Fibroblast of mammary gland (primary cell): ENCODE results near the gene AGER.

ENCODE experiments used
- DNase-seq: peaks from one replicate; pipeline ENCODE4 v3.0.0-alpha.2; 2010; ENCODE audit warnings: low read depth
- H3K4me3 ChIP-seq: 2 replicates; pipeline ENCODE4 v1.5.1; 2011; ENCODE audit warnings: low read depth, mild to moderate bottlenecking, low read length, moderate library complexity; ENCODE audit not compliant: control insufficient read depth
- TF ChIP-seq, protein P1 (sequence below): conservative IDR thresholded peaks from 2 replicates; pipeline ENCODE4 v1.5.1; 2011; ENCODE audit warnings: low read depth, low read length, inconsistent platforms; ENCODE audit not compliant: control insufficient read depth, insufficient read depth

Gene AGER

GRCh38 chr6:32183030-32183429 lies 1.0 kb downstream of the AGER start:
- H3K4me3 ChIP-seq, result no peak overlapping the region
- no peak for DNase-seq
- TF ChIP-seq, protein P1, sequence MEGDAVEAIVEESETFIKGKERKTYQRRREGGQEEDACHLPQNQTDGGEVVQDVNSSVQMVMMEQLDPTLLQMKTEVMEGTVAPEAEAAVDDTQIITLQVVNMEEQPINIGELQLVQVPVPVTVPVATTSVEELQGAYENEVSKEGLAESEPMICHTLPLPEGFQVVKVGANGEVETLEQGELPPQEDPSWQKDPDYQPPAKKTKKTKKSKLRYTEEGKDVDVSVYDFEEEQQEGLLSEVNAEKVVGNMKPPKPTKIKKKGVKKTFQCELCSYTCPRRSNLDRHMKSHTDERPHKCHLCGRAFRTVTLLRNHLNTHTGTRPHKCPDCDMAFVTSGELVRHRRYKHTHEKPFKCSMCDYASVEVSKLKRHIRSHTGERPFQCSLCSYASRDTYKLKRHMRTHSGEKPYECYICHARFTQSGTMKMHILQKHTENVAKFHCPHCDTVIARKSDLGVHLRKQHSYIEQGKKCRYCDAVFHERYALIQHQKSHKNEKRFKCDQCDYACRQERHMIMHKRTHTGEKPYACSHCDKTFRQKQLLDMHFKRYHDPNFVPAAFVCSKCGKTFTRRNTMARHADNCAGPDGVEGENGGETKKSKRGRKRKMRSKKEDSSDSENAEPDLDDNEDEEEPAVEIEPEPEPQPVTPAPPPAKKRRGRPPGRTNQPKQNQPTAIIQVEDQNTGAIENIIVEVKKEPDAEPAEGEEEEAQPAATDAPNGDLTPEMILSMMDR, result no peak

GRCh38 chr6:32182555-32182981 lies 1.5 kb downstream of the AGER start:
- TF ChIP-seq, protein P1, result no peak
- DNase-seq, result no peak
- no peak overlapping the region for H3K4me3 ChIP-seq

- DNase-seq, result no peak
These were observed 2.0 kb downstream of the AGER start for GRCh38 chr6:32181915-32182529.

DNA sequence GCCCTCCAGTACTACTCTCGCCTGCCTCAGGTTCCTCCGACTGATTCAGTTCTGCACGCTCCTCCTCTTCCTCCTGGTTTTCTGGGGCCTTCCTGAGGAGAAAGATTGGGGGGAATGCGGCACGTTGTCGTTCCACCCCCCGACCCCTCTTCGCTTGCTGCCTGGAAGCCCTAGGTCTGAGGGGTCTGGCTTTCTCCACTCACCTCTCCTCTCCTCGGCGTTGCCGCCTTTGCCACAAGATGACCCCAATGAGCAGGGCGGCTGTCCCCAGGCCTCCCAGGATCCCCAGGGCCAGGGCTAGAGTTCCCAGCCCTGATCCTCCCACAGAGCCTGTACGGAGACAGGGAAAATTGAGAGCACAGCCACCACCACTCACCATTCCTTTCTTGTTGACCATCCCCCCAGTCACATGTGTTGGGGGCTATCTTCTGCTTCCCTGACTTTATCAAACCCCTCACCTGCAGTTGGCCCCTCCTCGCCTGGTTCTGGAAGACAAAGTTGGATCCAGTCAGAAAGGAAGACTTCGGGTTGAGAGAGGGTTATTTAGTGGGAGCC lies 2.8 kb downstream of the AGER start:
- TF ChIP-seq, protein P1, result no peak
- H3K4me3 ChIP-seq, result no peak overlapping the region
- no peak for DNase-seq

More at GRCh38 chr6:32181915-32182529, 2.0 kb downstream of the AGER start:
- TF ChIP-seq, protein P1, result no peak
- no peak overlapping the region for H3K4me3 ChIP-seq

DNA sequence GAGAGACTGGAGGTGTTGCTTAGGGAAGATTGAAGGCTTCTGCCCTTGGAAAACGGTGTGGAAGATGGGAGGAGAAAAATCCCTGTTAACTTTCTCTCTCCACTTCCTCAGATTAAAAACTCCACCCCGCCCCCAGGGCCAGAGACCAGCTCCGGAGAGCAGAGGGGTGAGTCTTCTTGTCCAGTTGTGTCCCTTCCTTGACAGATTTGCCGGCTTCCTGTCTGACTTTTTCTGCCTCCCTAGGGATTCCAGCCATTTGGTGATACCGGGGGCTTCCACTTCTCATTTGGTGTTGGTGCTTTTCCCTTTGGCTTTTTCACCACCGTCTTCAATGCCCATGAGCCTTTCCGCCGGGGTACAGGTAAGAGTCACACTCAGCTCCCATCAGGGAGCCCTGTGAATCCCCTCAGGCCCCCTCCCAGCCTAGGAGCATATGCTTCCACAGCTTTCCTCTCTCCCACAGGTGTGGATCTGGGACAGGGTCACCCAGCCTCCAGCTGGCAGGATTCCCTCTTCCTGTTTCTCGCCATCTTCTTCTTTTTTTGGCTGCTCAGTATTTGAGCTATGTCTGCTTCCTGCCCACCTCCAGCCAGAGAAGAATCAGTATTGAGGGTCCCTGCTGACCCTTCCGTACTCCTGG lies 4.2 kb downstream of the AGER start:
- TF ChIP-seq, protein P1, result no peak
- no peak for DNase-seq
- H3K4me3 ChIP-seq, result no peak overlapping the region

DNA sequence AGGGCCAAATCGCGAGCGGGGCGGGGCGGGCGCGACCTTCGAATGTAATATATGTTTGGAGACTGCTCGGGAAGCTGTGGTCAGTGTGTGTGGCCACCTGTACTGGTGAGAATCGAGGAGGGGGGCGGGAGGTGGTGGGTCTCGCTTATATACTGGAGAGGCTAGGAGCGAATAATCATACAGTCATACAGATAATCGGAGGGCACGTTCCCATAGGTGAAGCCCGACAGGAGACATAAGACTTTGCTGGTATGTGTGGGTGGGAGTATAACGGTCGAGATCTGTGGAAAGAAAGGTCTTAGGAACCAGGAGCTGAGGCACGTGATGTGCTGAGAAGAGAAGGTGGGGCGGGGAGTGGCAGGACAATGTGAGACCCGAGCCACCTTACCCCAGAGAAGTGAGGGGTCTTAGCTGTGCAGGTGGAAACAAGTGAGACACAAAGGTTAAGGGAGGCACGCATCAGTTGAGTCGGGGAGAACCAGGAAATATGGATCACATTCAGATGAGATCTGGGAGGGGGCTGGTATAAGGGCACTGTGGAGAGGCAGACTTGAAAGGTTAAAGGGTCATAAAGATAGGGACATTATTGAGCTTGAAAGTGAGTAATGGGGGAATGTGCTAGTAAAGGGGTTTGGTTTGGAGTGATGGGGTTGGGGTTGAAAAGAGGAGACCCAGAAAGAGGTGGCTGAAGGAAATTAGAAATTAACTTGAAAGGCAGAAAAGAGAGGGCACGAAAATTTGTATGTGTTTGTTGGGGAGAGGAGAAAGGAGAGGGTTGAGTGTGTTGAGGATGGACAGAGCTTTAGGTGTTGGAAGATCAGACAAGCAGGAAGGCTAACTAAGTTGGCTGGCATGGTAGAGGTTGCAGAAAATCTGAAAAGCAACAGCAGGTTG lies 5.3 kb downstream of the AGER start:
- H3K4me3 ChIP-seq, result peak overlapping the region; percentile 94
- no peak for DNase-seq
- TF ChIP-seq, protein P1, result no peak
